Measurements from ENCODE around the gene ATF6B.
"Not testable (repeated sequence)": the region's sequence is repeated elsewhere in the genome, so short reads cannot be mapped to it uniquely, and the experiment has no call there.

The ATF6B gene

DNA sequence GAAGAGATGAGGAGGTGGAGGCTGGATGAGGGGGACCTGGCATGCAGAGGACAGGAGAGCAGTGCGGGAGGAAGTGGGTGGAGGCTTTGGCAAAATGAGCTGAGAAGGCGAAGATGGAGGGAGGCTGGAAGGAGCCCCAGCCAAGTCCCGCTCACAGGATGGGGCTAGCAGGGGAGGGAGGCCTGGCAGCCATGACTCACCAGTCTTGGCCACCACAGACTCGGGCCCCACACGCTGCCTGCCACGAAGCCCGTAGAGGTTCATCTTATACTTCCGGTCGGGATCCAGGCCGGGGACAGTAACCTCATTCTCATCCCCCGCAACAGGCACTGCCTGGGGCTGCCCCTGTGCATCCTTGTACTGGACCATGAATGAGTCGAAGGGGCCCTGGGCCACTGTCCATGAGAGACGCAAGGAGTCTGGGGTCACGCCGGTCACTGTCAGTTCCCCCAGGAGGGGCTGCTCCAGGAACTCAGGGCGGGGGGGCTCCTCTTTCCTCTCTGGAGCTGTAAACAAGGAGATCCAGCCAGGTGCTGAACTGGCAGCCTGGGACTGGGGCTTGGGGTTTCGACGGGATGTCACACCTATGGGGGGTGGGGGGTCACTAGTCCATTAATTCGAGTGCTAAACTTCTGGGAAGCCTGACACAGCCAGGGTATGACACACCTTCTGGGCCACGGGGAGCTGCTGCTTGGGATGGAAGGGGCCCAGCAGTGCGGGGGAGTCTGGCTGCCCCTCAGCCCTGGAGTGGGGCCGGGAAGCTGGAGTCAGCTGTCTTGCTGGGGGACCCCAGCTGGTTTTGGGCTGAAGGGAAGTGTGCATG is 46.7 kb downstream of the ATF6B start:
- peak; percentile 94 for DNase-seq (ENCODE audit: low spot score)

- DNase-seq (ENCODE audit: low spot score) = no peak
These were observed 48.3 kb downstream of the ATF6B start for GRCh38 chr6:32079566-32080290.

DNA sequence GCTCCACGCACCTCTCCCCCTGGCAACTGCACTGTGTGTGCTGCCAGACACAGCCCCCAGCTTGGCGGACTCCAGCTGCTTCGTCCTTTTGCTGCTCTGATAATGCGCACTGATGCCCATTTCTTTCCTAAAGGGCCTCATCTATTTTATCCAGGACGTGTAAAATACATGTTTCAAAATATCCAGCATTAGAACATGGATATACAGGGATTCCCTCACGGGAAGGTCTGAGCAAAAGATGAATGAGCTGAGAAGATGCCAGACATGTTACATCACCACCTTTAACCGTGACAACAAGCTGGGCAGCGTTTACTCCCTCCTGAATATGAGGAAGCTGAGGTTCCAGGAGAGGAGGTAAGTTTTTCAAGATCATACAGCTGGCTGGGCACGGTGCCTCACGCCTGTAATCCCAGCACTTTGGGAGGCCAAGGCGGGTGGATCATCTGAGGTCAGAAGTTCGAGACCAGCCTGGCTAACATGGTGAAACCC is 51.7 kb downstream of the ATF6B start:
- peak; percentile 72 for DNase-seq (ENCODE audit: low spot score)

DNA sequence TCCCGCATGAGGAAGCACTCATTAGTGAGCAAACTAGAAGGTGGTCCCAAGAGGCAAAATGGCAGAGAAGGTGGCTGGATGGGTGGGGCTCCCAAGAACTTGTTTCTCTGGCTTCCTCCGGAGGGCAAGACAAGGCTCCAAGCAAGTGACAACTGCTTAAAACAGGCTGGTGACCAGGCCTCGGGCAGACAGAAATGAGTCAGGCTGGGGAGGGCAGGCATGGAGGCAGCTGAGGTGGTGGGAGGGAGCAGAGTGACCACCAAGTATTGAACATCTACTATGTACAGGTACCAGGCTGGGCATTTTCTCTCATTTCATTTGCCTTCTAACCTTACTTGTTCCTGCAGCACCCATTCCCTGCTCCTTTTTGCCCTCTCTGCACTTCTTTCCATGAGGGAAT is 52.3 kb downstream of the ATF6B start:
- DNase-seq (ENCODE audit: low spot score) = no peak

DNA sequence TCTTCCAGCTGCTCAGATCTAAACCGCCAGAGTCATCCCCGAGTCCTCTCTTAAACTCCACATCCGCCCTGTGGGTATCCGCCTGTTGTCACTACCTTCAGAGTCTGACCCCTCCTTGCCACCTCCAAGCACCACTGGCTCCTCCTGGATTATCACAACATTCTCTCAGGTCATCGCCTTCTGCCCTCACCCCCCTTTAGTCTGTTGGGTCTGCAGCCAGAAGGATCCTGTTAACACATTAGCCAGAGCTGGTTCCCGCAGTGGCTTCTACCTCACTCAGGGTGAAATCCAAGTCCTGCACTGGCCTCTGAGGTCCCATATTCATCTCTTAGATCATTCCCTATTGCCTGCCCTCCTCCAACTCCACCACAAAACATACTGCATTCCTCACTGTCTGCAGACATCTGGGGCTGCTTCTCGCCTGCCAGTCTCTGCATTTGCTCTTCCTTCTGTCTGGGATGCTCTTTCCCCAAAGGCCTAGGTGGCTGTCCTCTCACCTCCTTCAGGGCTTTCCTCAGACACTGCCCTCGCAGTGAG is 53.0 kb downstream of the ATF6B start:
- DNase-seq (ENCODE audit: low spot score) = peak; percentile 61

DNA sequence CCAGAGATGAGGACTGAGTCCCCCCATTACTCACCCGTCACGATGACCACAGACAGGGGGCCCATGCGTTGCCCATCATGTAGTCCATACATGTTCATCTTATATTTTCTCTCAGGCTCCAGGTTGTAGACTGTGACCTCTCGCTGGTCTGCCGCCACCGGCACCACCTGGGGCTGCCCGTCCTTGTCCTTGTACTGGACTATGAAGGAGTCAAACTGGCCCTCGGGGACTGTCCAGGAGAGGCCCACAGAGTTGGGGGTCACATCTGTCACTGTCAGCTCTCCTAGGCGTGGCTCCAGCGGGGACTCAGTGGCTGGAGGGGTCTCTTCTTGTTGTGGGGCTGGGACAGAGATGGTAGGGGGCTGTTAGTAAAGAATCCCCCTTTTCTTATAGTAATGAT is 54.4 kb downstream of the ATF6B start:
- DNase-seq (ENCODE audit: low spot score) = no peak

DNA sequence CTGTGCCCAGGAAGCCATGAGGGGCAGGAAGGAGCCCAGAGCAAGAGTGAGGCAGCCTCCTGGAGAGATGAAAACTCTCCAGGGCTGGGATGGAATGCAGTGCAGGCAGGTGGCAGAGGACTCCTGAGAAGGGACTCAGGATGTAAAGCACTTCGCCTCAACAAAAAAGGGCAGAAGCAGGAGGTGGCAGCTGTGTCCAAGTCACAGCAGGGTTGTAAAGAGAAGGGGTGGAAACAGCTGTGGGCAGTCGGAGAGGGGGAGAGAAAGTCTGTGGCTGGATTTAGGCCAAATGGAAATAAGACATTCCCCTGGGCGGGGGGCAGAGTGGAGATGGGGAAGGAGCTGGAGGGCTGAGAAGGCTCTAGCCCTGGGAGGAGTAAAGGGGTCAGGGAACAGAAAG is 54.9 kb downstream of the ATF6B start:
- no peak for DNase-seq (ENCODE audit: low spot score)

GRCh38 chr6:32070814-32071543 is 57.1 kb downstream of the ATF6B start:
- no peak for DNase-seq (ENCODE audit: low spot score)

GRCh38 chr6:32069878-32070515 is 58.0 kb downstream of the ATF6B start:
- DNase-seq (ENCODE audit: low spot score) = no peak

DNA sequence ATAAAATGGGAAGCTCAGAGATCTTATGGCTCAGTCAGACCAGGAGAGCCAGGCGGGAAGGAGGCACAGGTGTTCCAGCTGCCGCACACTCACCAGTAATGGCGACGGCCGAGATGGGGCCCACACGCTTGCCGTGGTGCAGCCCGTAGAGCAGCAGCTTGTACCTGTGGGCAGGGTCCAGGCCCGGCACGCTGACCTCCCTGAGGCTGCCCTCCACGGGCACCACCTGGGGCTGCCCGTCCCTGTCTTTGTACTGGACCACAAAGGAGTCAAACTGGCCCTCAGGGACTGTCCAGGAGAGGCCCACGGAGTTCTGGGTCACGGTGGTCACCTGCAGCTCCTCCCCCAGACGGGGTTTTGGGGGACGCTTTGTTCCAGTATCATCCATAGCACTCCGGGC is 58.6 kb downstream of the ATF6B start:
- DNase-seq (ENCODE audit: low spot score) = no peak

- DNase-seq (ENCODE audit: low spot score) = no peak
These were observed 59.2 kb downstream of the ATF6B start for GRCh38 chr6:32068867-32069266.

GRCh38 chr6:32068315-32068714 is 59.7 kb downstream of the ATF6B start:
- DNase-seq (ENCODE audit: low spot score) = not testable (repeated sequence)

GRCh38 chr6:32067521-32067920 is 60.5 kb downstream of the ATF6B start:
- not testable (repeated sequence) for DNase-seq (ENCODE audit: low spot score)

Measured in AG08396 (cell line).